GM23338 (cell line): ENCODE data around the gene MAGI1. TPM values are rescaled to one million over a fixed set of nuclear protein-coding genes. Genes with fewer than 3 reads are reported as not detected.

Experiments used
- ATAC-seq: fragments of 200-7000 bp; cut with Tn5 transposase; 3 replicates; pipeline ENCODE4 v1.9.1; 2020
- DNase-seq: peaks from one replicate; pipeline ENCODE4 v3.0.0-alpha.2; 2015; ENCODE audit warnings: low spot score
- H2AFZ ChIP-seq: fragments of 200-600 bp; sonication (generic); 2 replicates; pipeline ENCODE4 v1.8.0; 2016; ENCODE audit warnings: antibody characterized with exemption, mild to moderate bottlenecking, moderate library complexity
- H3F3A ChIP-seq: fragments of 200-600 bp; sonication (generic); replicated peaks from 2 replicates; pipeline ENCODE4 v1.8.0; 2017; ENCODE audit warnings: antibody characterized with exemption, mixed run types, low read depth
- H3K27ac ChIP-seq: fragments of 200-600 bp; sonication (generic); 2 replicates; pipeline ENCODE4 v1.6.1; 2016; ENCODE audit warnings: low read depth
- H3K27me3 ChIP-seq: fragments of 200-600 bp; sonication (generic); 2 replicates; pipeline ENCODE4 v1.8.0; 2016; ENCODE audit warnings: mild to moderate bottlenecking, mixed run types, moderate library complexity; ENCODE audit not compliant: insufficient read depth
- H3K36me3 ChIP-seq: fragments of 200-600 bp; sonication (generic); 2 replicates; pipeline ENCODE4 v1.8.0; 2016; ENCODE audit warnings: mild to moderate bottlenecking; ENCODE audit not compliant: insufficient read depth
- H3K4me1 ChIP-seq: fragments of 200-600 bp; sonication (generic); 2 replicates; pipeline ENCODE4 v1.8.0; 2016; ENCODE audit warnings: mild to moderate bottlenecking, moderate library complexity; ENCODE audit not compliant: insufficient read depth
- H3K4me2 ChIP-seq: fragments of 200-600 bp; sonication (generic); 2 replicates; pipeline ENCODE4 v1.7.1; 2017; ENCODE audit warnings: mixed run types
- H3K4me3 ChIP-seq: fragments of 200-600 bp; sonication (generic); 2 replicates; pipeline ENCODE4 v1.6.1; 2016; ENCODE audit warnings: mixed run types
- H3K79me2 ChIP-seq: fragments of 200-600 bp; sonication (generic); replicated peaks from 2 replicates; pipeline ENCODE4 v1.8.0; 2017; ENCODE audit warnings: mild to moderate bottlenecking; ENCODE audit not compliant: insufficient read depth
- H3K9me2 ChIP-seq: fragments of 200-600 bp; sonication (generic); 2 replicates; pipeline ENCODE4 v1.8.0; 2017; ENCODE audit not compliant: insufficient read depth
- H4K20me1 ChIP-seq: fragments of 200-600 bp; sonication (generic); replicated peaks from 2 replicates; pipeline ENCODE4 v1.8.0; 2017; ENCODE audit warnings: mild to moderate bottlenecking; ENCODE audit not compliant: insufficient read depth
- H3K27ac Mint-ChIP-seq: 2 replicates; pipeline ENCODE4 v1.8.0; 2020; ENCODE audit warnings: inconsistent platforms, mild to moderate bottlenecking, moderate library complexity, mixed read lengths
- H3K27me3 Mint-ChIP-seq: 3 replicates; pipeline ENCODE4 v1.8.0; 2022; ENCODE audit warnings: low read depth, mild to moderate bottlenecking, moderate library complexity, mixed read lengths, inconsistent platforms; ENCODE audit not compliant: insufficient read depth, poor library complexity
- H3K36me3 Mint-ChIP-seq: 3 replicates; pipeline ENCODE4 v1.8.0; 2021; ENCODE audit warnings: low read depth, mild to moderate bottlenecking, inconsistent platforms, moderate library complexity, mixed read lengths
- H3K4me1 Mint-ChIP-seq: 3 replicates; pipeline ENCODE4 v1.8.0; 2020; ENCODE audit warnings: mild to moderate bottlenecking, inconsistent platforms, mixed read lengths
- H3K4me3 Mint-ChIP-seq: 3 replicates; pipeline ENCODE4 v1.8.0; 2021; ENCODE audit warnings: moderate library complexity, mild to moderate bottlenecking, inconsistent platforms, mixed read lengths
- H3K9me3 Mint-ChIP-seq: 3 replicates; pipeline ENCODE4 v1.8.0; 2020; ENCODE audit warnings: moderate library complexity, mild to moderate bottlenecking, inconsistent platforms, mixed read lengths
- CREB1 ChIP-seq: fragments of 250-450 bp; sonication (Bioruptor Pico); IDR thresholded peaks from 2 replicates; pipeline ENCODE4 v1.5.0; 2020; ENCODE audit warnings: low read depth, mild to moderate bottlenecking, moderate library complexity
- CTCF ChIP-seq, 2 experiments: fragments of 200-600 bp in 1 of 2; sonication (generic) in 1 of 2; conservative IDR thresholded peaks; 2 replicates each; pipeline versions ENCODE4 v1.5.1 to v1.6.1; 2016 to 2017; ENCODE audit warnings: antibody characterized with exemption in 2 of 2, low read depth in 2 of 2, mild to moderate bottlenecking in 2 of 2, moderate library complexity in 1 of 2
- ETS1 ChIP-seq: IDR thresholded peaks from 2 replicates; pipeline ENCODE4 v1.6.1; 2016; ENCODE audit warnings: antibody characterized with exemption
- EZH2 ChIP-seq: fragments of 200-600 bp; sonication (generic); IDR thresholded peaks from one replicate; pipeline ENCODE4 v1.8.0; 2017; ENCODE audit warnings: antibody characterized with exemption, mild to moderate bottlenecking, low read depth; ENCODE audit not compliant: unreplicated experiment
- EZH2phosphoT487 ChIP-seq: fragments of 200-600 bp; sonication (generic); IDR thresholded peaks from one replicate; pipeline ENCODE4 v1.8.1; 2018; ENCODE audit warnings: antibody characterized with exemption; ENCODE audit not compliant: unreplicated experiment
- JUNB ChIP-seq: IDR thresholded peaks from one replicate; pipeline ENCODE4 v1.6.1; 2016; ENCODE audit warnings: antibody characterized with exemption; ENCODE audit not compliant: unreplicated experiment
- NANOG ChIP-seq: IDR thresholded peaks from 2 replicates; pipeline ENCODE4 v1.6.1; 2016; ENCODE audit warnings: antibody characterized with exemption, borderline replicate concordance
- POLR2AphosphoS5 ChIP-seq: IDR thresholded peaks from 2 replicates; pipeline ENCODE4 v1.6.1; 2016; ENCODE audit warnings: antibody characterized with exemption, low read depth
- REST ChIP-seq: IDR thresholded peaks from one replicate; pipeline ENCODE4 v1.6.1; 2018; ENCODE audit warnings: antibody characterized with exemption; ENCODE audit not compliant: unreplicated experiment
- STAT1 ChIP-seq: IDR thresholded peaks from one replicate; pipeline ENCODE4 v1.6.1; 2016; ENCODE audit warnings: antibody characterized with exemption; ENCODE audit not compliant: unreplicated experiment
- ZNF114 ChIP-seq: fragments of 250-450 bp; sonication (Bioruptor Pico); IDR thresholded peaks from 2 replicates; pipeline ENCODE4 v1.5.0; 2020; ENCODE audit warnings: mild to moderate bottlenecking, moderate library complexity
- ZNF331 ChIP-seq: fragments of 250-450 bp; sonication (Bioruptor Pico); IDR thresholded peaks from 2 replicates; pipeline ENCODE4 v1.5.0; 2020; ENCODE audit warnings: low read depth, mild to moderate bottlenecking, moderate library complexity
- ZNF462 ChIP-seq: fragments of 250-450 bp; sonication (Bioruptor Pico); IDR thresholded peaks from 2 replicates; pipeline ENCODE4 v1.5.0; 2020; ENCODE audit warnings: mild to moderate bottlenecking, moderate library complexity
- polyA plus RNA-seq: library from polyadenylated mRNA; unstranded; fragments of >200 nt; fragmentation: Nextera tagmentation; extraction: Ambion mirVana; gene quantifications from 2 replicates; pipeline ENCODE4 v1.2.1, GENCODE V29; 2016
- total RNA-seq: library from RNA; depleted of rRNA; stranded (reverse); fragments of >200 nt; shearing (Covaris generic); gene quantifications from 2 replicates; pipeline ENCODE4 v1.2.3, GENCODE V29; 2014

The MAGI1 gene
- total and polyA plus RNA-seq, 2 experiments from 2014 or later = 27.4 to 71.2 TPM

- DNase-seq (no peak), ATAC-seq (no peak)
- Mint-ChIP-seq H3K4me3 (no peak overlapping the region), H3K36me3 (peaks cover 5% of the 10 kb centered on the region; the same call in 1 of the 3 replicates), H3K4me1 (peaks cover 28% of the 10 kb centered on the region; the same call in 2 of the 3 replicates), H3K27me3 (no peaks in the 10 kb centered on the region), H3K27ac (no peak overlapping the region), H3K9me3 (no peaks in the 10 kb centered on the region)
- H3K27me3 ChIP-seq = no peaks in the 10 kb centered on the region
- H2AFZ ChIP-seq = no peak overlapping the region
- no peaks in the 10 kb centered on the region for H3F3A ChIP-seq
- H3K79me2 ChIP-seq = peaks cover 99% of the 10 kb centered on the region
- no peaks in the 10 kb centered on the region for H3K36me3 ChIP-seq
- peaks cover 12% of the 10 kb centered on the region for H4K20me1 ChIP-seq
- H3K9me2 ChIP-seq = no peaks in the 10 kb centered on the region
- TF ChIP-seq JUNB (no peak), EZH2phosphoT487 (no peak), NANOG (no peak), ETS1 (no peak), STAT1 (no peak), ZNF462 (CRISPR knock-in tag) (no peak), CTCF (conservative IDR thresholded peaks at IDR 0.05; ENCODE audit: low read depth in 2 of 2) (no peak), CREB1 (CRISPR knock-in tag) (no peak), POLR2AphosphoS5 (no peak), REST (no peak), EZH2 (no peak), ZNF114 (CRISPR knock-in tag) (no peak), ZNF331 (no peak)
- H3K4me2 ChIP-seq = no peak overlapping the region
- H3K4me3 ChIP-seq = no peak overlapping the region
- H3K4me1 ChIP-seq = peaks cover 8% of the 10 kb centered on the region
- H3K27ac ChIP-seq = no peak overlapping the region
These were observed 463.3 kb downstream of the MAGI1 start for GRCh38 chr3:65575376-65575840.
